DOHH2 (cell line): Measurements from ENCODE around the gene PRKCE.

Source experiments
- H3F3A ChIP-seq: fragments of 200-600 bp; sonication (generic), shearing (Covaris generic); 2 replicates; pipeline ENCODE4 v1.6.0; 2016; ENCODE audit warnings: antibody characterized with exemption, mild to moderate bottlenecking; ENCODE audit not compliant: control insufficient read depth, insufficient read depth
- H3K27ac ChIP-seq: fragments of 200-600 bp; sonication (generic); 2 replicates; pipeline ENCODE4 v1.5.1; 2014; ENCODE audit warnings: low read depth, mild to moderate bottlenecking, low read length, moderate library complexity
- H3K27me3 ChIP-seq: fragments of 200-600 bp; sonication (generic); 2 replicates; pipeline ENCODE4 v1.6.1; 2014; ENCODE audit warnings: mild to moderate bottlenecking, low read length, mixed read lengths; ENCODE audit not compliant: control insufficient read depth
- H3K36me3 ChIP-seq: fragments of 200-600 bp; sonication (generic); 2 replicates; pipeline ENCODE4 v1.6.1; 2014; ENCODE audit warnings: mild to moderate bottlenecking, low read length, moderate library complexity, mixed read lengths; ENCODE audit not compliant: control insufficient read depth
- H3K4me1 ChIP-seq: fragments of 200-600 bp; sonication (generic); 2 replicates; pipeline ENCODE4 v1.6.1; 2014; ENCODE audit warnings: mild to moderate bottlenecking, low read length, mixed read lengths; ENCODE audit not compliant: control insufficient read depth
- H3K4me2 ChIP-seq: fragments of 200-600 bp; sonication (generic); 2 replicates; pipeline ENCODE4 v1.6.0; 2014; ENCODE audit warnings: mild to moderate bottlenecking, low read length, moderate library complexity
- H3K4me3 ChIP-seq: fragments of 200-600 bp; sonication (generic); 2 replicates; pipeline ENCODE4 v1.5.1; 2014; ENCODE audit warnings: mild to moderate bottlenecking, low read length, mixed read lengths
- H3K79me2 ChIP-seq: fragments of 200-600 bp; sonication (generic); 2 replicates; pipeline ENCODE4 v1.6.1; 2014; ENCODE audit warnings: mild to moderate bottlenecking, low read length, mixed read lengths; ENCODE audit not compliant: control insufficient read depth
- H3K9me2 ChIP-seq: fragments of 200-600 bp; sonication (generic); replicated peaks from 2 replicates; pipeline ENCODE4 v1.6.1; 2014; ENCODE audit warnings: mild to moderate bottlenecking, low read length, mixed read lengths; ENCODE audit not compliant: control insufficient read depth
- H3K9me3 ChIP-seq: fragments of 200-600 bp; sonication (generic); 2 replicates; pipeline ENCODE4 v1.6.1; 2014; ENCODE audit warnings: antibody characterized with exemption, low read length, mixed read lengths; ENCODE audit not compliant: control insufficient read depth, insufficient read depth
- H4K20me1 ChIP-seq: fragments of 200-600 bp; sonication (generic); 2 replicates; pipeline ENCODE4 v1.6.0; 2014; ENCODE audit warnings: low read depth, mild to moderate bottlenecking, antibody characterized with exemption, low read length, moderate library complexity; ENCODE audit not compliant: control insufficient read depth, insufficient read depth
- CTCF ChIP-seq: fragments of 200-600 bp; sonication (generic); IDR thresholded peaks from one replicate; pipeline ENCODE4 v1.5.1; 2014; ENCODE audit warnings: antibody characterized with exemption, mild to moderate bottlenecking, low read depth, low read length; ENCODE audit not compliant: poor library complexity, severe bottlenecking
- EZH2phosphoT487 ChIP-seq: fragments of 200-600 bp; sonication (generic); IDR thresholded peaks from 2 replicates; pipeline ENCODE4 v1.6.1; 2017; ENCODE audit warnings: borderline replicate concordance, mild to moderate bottlenecking, antibody characterized with exemption, low read length, moderate library complexity, mixed read lengths

Gene PRKCE

GRCh38 chr2:46170611-46171350, 519.3 kb downstream of the PRKCE start:
- no peaks in the 10 kb centered on the region for H3K4me1 ChIP-seq
- H3K79me2 ChIP-seq, result no peaks in the 10 kb centered on the region
- no peaks in the 10 kb centered on the region for H3K9me3 ChIP-seq
- H3K4me2 ChIP-seq, result no peak overlapping the region
- H3K36me3 ChIP-seq, result no peaks in the 10 kb centered on the region
- no peak overlapping the region for H3K4me3 ChIP-seq
- H4K20me1 ChIP-seq, result no peaks in the 10 kb centered on the region
- no peaks in the 10 kb centered on the region for H3K27me3 ChIP-seq
- H3K27ac ChIP-seq, result no peak overlapping the region
- TF ChIP-seq EZH2phosphoT487, result no peak
- no peak for TF ChIP-seq CTCF
- H3K9me2 ChIP-seq, result no peaks in the 10 kb centered on the region
- no peaks in the 10 kb centered on the region for H3F3A ChIP-seq

- Histone ChIP-seq H3K36me3 (no peaks in the 10 kb centered on the region), H3K4me2 (no peak overlapping the region), H3K27me3 (no peaks in the 10 kb centered on the region), H3K4me1 (no peaks in the 10 kb centered on the region), H3F3A (no peaks in the 10 kb centered on the region), H3K4me3 (no peak overlapping the region), H3K9me3 (no peaks in the 10 kb centered on the region), H3K27ac (no peak overlapping the region), H3K79me2 (no peaks in the 10 kb centered on the region), H3K9me2 (no peaks in the 10 kb centered on the region), H4K20me1 (no peaks in the 10 kb centered on the region)
- TF ChIP-seq EZH2phosphoT487 (no peak), CTCF (no peak)
Measured at GRCh38 chr2:46171411-46171953, 520.0 kb downstream of the PRKCE start.

- H3K27me3 ChIP-seq, result no peaks in the 10 kb centered on the region
- H3K4me3 ChIP-seq, result no peak overlapping the region
- H3K36me3 ChIP-seq, result no peaks in the 10 kb centered on the region
- H3K9me2 ChIP-seq, result no peaks in the 10 kb centered on the region
- no peaks in the 10 kb centered on the region for H4K20me1 ChIP-seq
- H3K4me1 ChIP-seq, result no peaks in the 10 kb centered on the region
- H3F3A ChIP-seq, result no peaks in the 10 kb centered on the region
- TF ChIP-seq CTCF, result no peak
- no peak overlapping the region for H3K4me2 ChIP-seq
- H3K9me3 ChIP-seq, result no peaks in the 10 kb centered on the region
- no peaks in the 10 kb centered on the region for H3K79me2 ChIP-seq
- H3K27ac ChIP-seq, result no peak overlapping the region
Measured at GRCh38 chr2:46171996-46172546, 520.6 kb downstream of the PRKCE start.
